ENCODE results near the gene SFPQ.

- no peak for TF ChIP-seq GATA2 (IDR thresholded peaks at IDR 0.05; ENCODE audit: low read depth, low read length)
- no peak for TF ChIP-seq GATA3 (IDR thresholded peaks at IDR 0.05; ENCODE audit: low read depth, low read length)
Observed at GRCh38 chr1:35181790-35182455, 11.0 kb downstream of the SFPQ start.
